Trophoblast cell (in vitro differentiated cells and primary cell): ENCODE results near the gene CCDC179.

Experiments
- DNase-seq, 2 donors: peaks; one replicate each; pipeline ENCODE4 v3.0.0-alpha.2; 2016
- H2AFZ ChIP-seq: 2 replicates; pipeline ENCODE4 v1.6.1; 2013; ENCODE audit warnings: low read length, moderate library complexity, mild to moderate bottlenecking; ENCODE audit not compliant: insufficient read depth, poor library complexity
- H2AK5ac ChIP-seq: 2 replicates; pipeline ENCODE4 v1.6.1; 2013; ENCODE audit warnings: mild to moderate bottlenecking, low read length
- H2BK120ac ChIP-seq: 2 replicates; pipeline ENCODE4 v1.6.1; 2013; ENCODE audit warnings: low read length, mild to moderate bottlenecking, moderate library complexity; ENCODE audit not compliant: insufficient read depth, poor library complexity
- H2BK12ac ChIP-seq: 2 replicates; pipeline ENCODE4 v1.6.1; 2013; ENCODE audit warnings: mild to moderate bottlenecking, low read length, moderate library complexity
- H2BK5ac ChIP-seq: 2 replicates; pipeline ENCODE4 v1.6.1; 2013; ENCODE audit warnings: low read length, low read depth, moderate library complexity, mild to moderate bottlenecking; ENCODE audit not compliant: poor library complexity
- H3K14ac ChIP-seq: 2 replicates; pipeline ENCODE4 v1.6.1; 2013; ENCODE audit warnings: mild to moderate bottlenecking, low read length
- H3K18ac ChIP-seq: 2 replicates; pipeline ENCODE4 v1.6.1; 2013; ENCODE audit warnings: mild to moderate bottlenecking, low read length
- H3K23ac ChIP-seq: 2 replicates; pipeline ENCODE4 v1.6.1; 2013; ENCODE audit warnings: low read length
- H3K27ac ChIP-seq: 2 replicates; pipeline ENCODE4 v1.5.1; 2013; ENCODE audit warnings: low read depth, mild to moderate bottlenecking, inconsistent platforms, low read length, moderate library complexity
- H3K27me3 ChIP-seq: 2 replicates; pipeline ENCODE4 v1.6.1; 2013; ENCODE audit warnings: inconsistent platforms, mild to moderate bottlenecking, low read length, moderate library complexity; ENCODE audit not compliant: insufficient read depth
- H3K36me3 ChIP-seq, 2 experiments: 1 replicate in 1 of 2; 2 replicates in 1 of 2; pipeline ENCODE4 v1.6.1; 2013; ENCODE audit warnings: low read length in 2 of 2, mild to moderate bottlenecking in 2 of 2, moderate library complexity in 1 of 2; ENCODE audit not compliant: insufficient read depth in 2 of 2, control insufficient read depth in 1 of 2
- H3K4ac ChIP-seq: 2 replicates; pipeline ENCODE4 v1.6.1; 2013; ENCODE audit warnings: low read depth, mild to moderate bottlenecking, low read length, moderate library complexity
- H3K4me1 ChIP-seq, 2 experiments: 1 replicate in 1 of 2; 2 replicates in 1 of 2; pipeline ENCODE4 v1.6.1; 2013; ENCODE audit warnings: low read length in 2 of 2, mild to moderate bottlenecking in 2 of 2, moderate library complexity in 1 of 2; ENCODE audit not compliant: insufficient read depth in 2 of 2, control insufficient read depth in 1 of 2
- H3K4me2 ChIP-seq: 2 replicates; pipeline ENCODE4 v1.6.1; 2013; ENCODE audit warnings: inconsistent platforms, mild to moderate bottlenecking, low read length, moderate library complexity
- H3K4me3 ChIP-seq: 2 replicates; pipeline ENCODE4 v1.5.1; 2013; ENCODE audit warnings: mild to moderate bottlenecking, low read depth, low read length, inconsistent platforms
- H3K79me1 ChIP-seq: one replicate; pipeline ENCODE4 v1.6.1; 2013; ENCODE audit warnings: low read length
- H3K79me2 ChIP-seq: 2 replicates; pipeline ENCODE4 v1.6.1; 2013; ENCODE audit warnings: low read length, mild to moderate bottlenecking; ENCODE audit not compliant: control insufficient read depth, insufficient read depth, poor library complexity
- H3K9ac ChIP-seq: 2 replicates; pipeline ENCODE4 v1.6.1; 2013; ENCODE audit warnings: mild to moderate bottlenecking, low read length
- H3K9me3 ChIP-seq: 2 replicates; pipeline ENCODE4 v1.6.1; 2013; ENCODE audit warnings: low read depth, mild to moderate bottlenecking, control low read depth, inconsistent platforms, low read length; ENCODE audit not compliant: insufficient read depth
- H4K12ac ChIP-seq: 2 replicates; pipeline ENCODE4 v1.6.1; 2013; ENCODE audit warnings: low read depth, mild to moderate bottlenecking, low read length, moderate library complexity
- H4K8ac ChIP-seq: 2 replicates; pipeline ENCODE4 v1.6.1; 2013; ENCODE audit warnings: low read depth, mild to moderate bottlenecking, low read length, moderate library complexity
- H4K91ac ChIP-seq: one replicate; pipeline ENCODE4 v1.6.1; 2013; ENCODE audit warnings: low read depth, mild to moderate bottlenecking, low read length, moderate library complexity
- WGBS: extraction: QIAGEN DNeasy Blood & Tissue Kit; methylation state at CpG from one replicate; pipeline ENCODE4 v1.1.7; 2013; ENCODE audit warnings: missing lambda C conversion rate; ENCODE audit not compliant: insufficient read length, insufficient coverage; ENCODE audit errors: extremely low coverage; 5-methylcytosine and 5-hydroxymethylcytosine counted together

Gene CCDC179

GRCh38 chr11:22830082-22830414, 30.2 kb downstream of the CCDC179 start:
- no peak overlapping the region for H3K4ac ChIP-seq

GRCh38 chr11:22829231-22830081, 30.8 kb downstream of the CCDC179 start, which contains the start of gene SVIP:
TSS of gene SVIP (minus strand) at chr11:22829801. CDS start at chr11:22829748, 53 bp downstream.
- no peaks in the 10 kb centered on the region for H3K9me3 ChIP-seq
- H3K9ac ChIP-seq = peak within 1 kb of the TSS; percentile 76
- peak; percentile 65 for DNase-seq
- no peak within 1 kb of the TSS for H2BK5ac ChIP-seq
- H3K79me1 ChIP-seq = peaks cover 3% of the 10 kb centered on the region
- H3K36me3 ChIP-seq = no peaks in the 10 kb centered on the region
- WGBS = no CpG with 5 or more reads among the region's 79 CpGs
- H3K27ac ChIP-seq = no peak within 1 kb of the TSS
- peak within 1 kb of the TSS; percentile 82 for H2AFZ ChIP-seq
- H4K8ac ChIP-seq = peak within 1 kb of the TSS; percentile 68
- no peak within 1 kb of the TSS for H3K4ac ChIP-seq
- H2AK5ac ChIP-seq = no peak within 1 kb of the TSS
- no peaks in the 10 kb centered on the region for H3K4me1 ChIP-seq
- peaks cover 2% of the 10 kb centered on the region for H3K79me2 ChIP-seq
- H3K27me3 ChIP-seq = no peaks in the 10 kb centered on the region
- H2BK120ac ChIP-seq = no peak within 1 kb of the TSS
- peak within 1 kb of the TSS; percentile 49 for H3K14ac ChIP-seq
- no peak within 1 kb of the TSS for H3K23ac ChIP-seq
- peak within 1 kb of the TSS; percentile 91 for H3K4me2 ChIP-seq
- peak within 1 kb of the TSS; percentile 11 for H4K12ac ChIP-seq
- H4K91ac ChIP-seq = peak within 1 kb of the TSS; percentile 25
- no peak within 1 kb of the TSS for H3K18ac ChIP-seq
- no peak within 1 kb of the TSS for H2BK12ac ChIP-seq
- peak within 1 kb of the TSS; percentile 87 for H3K4me3 ChIP-seq

More at GRCh38 chr11:22830082-22830414, 30.2 kb downstream of the CCDC179 start:
- H4K91ac ChIP-seq = no peak overlapping the region
- no peak overlapping the region for H3K4me3 ChIP-seq
- H3K4me1 ChIP-seq = no peaks in the 10 kb centered on the region
- no peak overlapping the region for H3K27ac ChIP-seq
- H3K23ac ChIP-seq = no peak overlapping the region
- no peak overlapping the region for H4K12ac ChIP-seq
- no peak overlapping the region for H3K14ac ChIP-seq
- H3K27me3 ChIP-seq = no peaks in the 10 kb centered on the region
- H2AFZ ChIP-seq = no peak overlapping the region
- no peak overlapping the region for H2BK5ac ChIP-seq
- H2BK120ac ChIP-seq = no peak overlapping the region
- no peak overlapping the region for H4K8ac ChIP-seq
- no peak overlapping the region for H2AK5ac ChIP-seq
- DNase-seq = no peak
- H2BK12ac ChIP-seq = no peak overlapping the region
- H3K9ac ChIP-seq = no peak overlapping the region
- no peaks in the 10 kb centered on the region for H3K36me3 ChIP-seq
- H3K18ac ChIP-seq = no peak overlapping the region
- H3K79me1 ChIP-seq = peaks cover 3% of the 10 kb centered on the region
- no CpG with 5 or more reads among the region's 4 CpGs for WGBS
- no peaks in the 10 kb centered on the region for H3K9me3 ChIP-seq
- H3K79me2 ChIP-seq = peaks cover 2% of the 10 kb centered on the region
- peak overlapping the region; percentile 58 for H3K4me2 ChIP-seq

GRCh38 chr11:22828373-22828772, 31.9 kb downstream of the CCDC179 start:
- no peak overlapping the region for H3K4me2 ChIP-seq
- H3K9me3 ChIP-seq = no peaks in the 10 kb centered on the region
- H2AFZ ChIP-seq = no peak overlapping the region
- H2AK5ac ChIP-seq = no peak overlapping the region
- peaks cover 3% of the 10 kb centered on the region for H3K79me1 ChIP-seq
- no peak overlapping the region for H3K27ac ChIP-seq
- H3K4me1 ChIP-seq = no peaks in the 10 kb centered on the region
- H4K91ac ChIP-seq = no peak overlapping the region
- H3K4me3 ChIP-seq = no peak overlapping the region
- WGBS = 100% methylated on average over 1 of the region's 6 CpGs
- no peak overlapping the region for H4K12ac ChIP-seq
- no peak overlapping the region for H2BK120ac ChIP-seq
- H4K8ac ChIP-seq = no peak overlapping the region
- H3K18ac ChIP-seq = no peak overlapping the region
- H2BK12ac ChIP-seq = no peak overlapping the region
- no peaks in the 10 kb centered on the region for H3K36me3 ChIP-seq
- H3K27me3 ChIP-seq = no peaks in the 10 kb centered on the region
- H2BK5ac ChIP-seq = no peak overlapping the region
- H3K4ac ChIP-seq = no peak overlapping the region
- peaks cover 2% of the 10 kb centered on the region for H3K79me2 ChIP-seq
- H3K9ac ChIP-seq = no peak overlapping the region
- DNase-seq = no peak
- no peak overlapping the region for H3K23ac ChIP-seq
- H3K14ac ChIP-seq = no peak overlapping the region

GRCh38 chr11:22822203-22822602, 38.1 kb downstream of the CCDC179 start:
- no peak overlapping the region for H2BK5ac ChIP-seq
- H3K4me3 ChIP-seq = no peak overlapping the region
- no peaks in the 10 kb centered on the region for H3K79me2 ChIP-seq
- H3K4me1 ChIP-seq = no peaks in the 10 kb centered on the region
- H3K18ac ChIP-seq = no peak overlapping the region
- no peaks in the 10 kb centered on the region for H3K9me3 ChIP-seq
- no peak overlapping the region for H3K4me2 ChIP-seq
- no peak overlapping the region for H3K9ac ChIP-seq
- no peak overlapping the region for H2BK120ac ChIP-seq
- no peak overlapping the region for H2BK12ac ChIP-seq
- no peak for DNase-seq
- H3K4ac ChIP-seq = no peak overlapping the region
- no peak overlapping the region for H2AFZ ChIP-seq
- no peak overlapping the region for H2AK5ac ChIP-seq
- H4K12ac ChIP-seq = no peak overlapping the region
- H3K79me1 ChIP-seq = no peaks in the 10 kb centered on the region
- no peak overlapping the region for H3K23ac ChIP-seq
- no peak overlapping the region for H3K14ac ChIP-seq
- no peak overlapping the region for H4K91ac ChIP-seq
- H3K27ac ChIP-seq = no peak overlapping the region
- H3K27me3 ChIP-seq = no peaks in the 10 kb centered on the region
- no CpG with 5 or more reads among the region's 2 CpGs for WGBS
- no peak overlapping the region for H4K8ac ChIP-seq
- H3K36me3 ChIP-seq = no peaks in the 10 kb centered on the region
